DND-41 (cell line): Measurements from ENCODE around the gene NUP88.

ENCODE experiments used
- CTCF ChIP-seq: IDR thresholded peaks from 2 replicates; pipeline ENCODE4 v1.5.1; 2012; ENCODE audit warnings: borderline replicate concordance, low read length, moderate library complexity, mild to moderate bottlenecking; ENCODE audit not compliant: poor library complexity, severe bottlenecking; ENCODE audit errors: extremely low read depth
- EZH2 ChIP-seq: IDR thresholded peaks from 3 replicates; pipeline ENCODE4 v1.6.1; 2012; ENCODE audit warnings: borderline replicate concordance, low read depth, mild to moderate bottlenecking, moderate library complexity, low read length, inconsistent platforms; ENCODE audit not compliant: severe bottlenecking

- TF ChIP-seq CTCF (no peak), EZH2 (no peak)
These were observed 2.6 kb downstream of the NUP88 start for GRCh38 chr17:5416901-5417300.
